Trophoblast cell (in vitro differentiated cells and primary cell): ENCODE data around the gene PACSIN2.

ENCODE experiments used
- DNase-seq, 2 donors: peaks; one replicate each; pipeline ENCODE4 v3.0.0-alpha.2; 2016
- H2AFZ ChIP-seq: 2 replicates; pipeline ENCODE4 v1.6.1; 2013; ENCODE audit warnings: low read length, moderate library complexity, mild to moderate bottlenecking; ENCODE audit not compliant: insufficient read depth, poor library complexity
- H2AK5ac ChIP-seq: 2 replicates; pipeline ENCODE4 v1.6.1; 2013; ENCODE audit warnings: mild to moderate bottlenecking, low read length
- H2BK120ac ChIP-seq: 2 replicates; pipeline ENCODE4 v1.6.1; 2013; ENCODE audit warnings: low read length, mild to moderate bottlenecking, moderate library complexity; ENCODE audit not compliant: insufficient read depth, poor library complexity
- H2BK12ac ChIP-seq: 2 replicates; pipeline ENCODE4 v1.6.1; 2013; ENCODE audit warnings: mild to moderate bottlenecking, low read length, moderate library complexity
- H2BK5ac ChIP-seq: 2 replicates; pipeline ENCODE4 v1.6.1; 2013; ENCODE audit warnings: low read length, low read depth, moderate library complexity, mild to moderate bottlenecking; ENCODE audit not compliant: poor library complexity
- H3K14ac ChIP-seq: 2 replicates; pipeline ENCODE4 v1.6.1; 2013; ENCODE audit warnings: mild to moderate bottlenecking, low read length
- H3K18ac ChIP-seq: 2 replicates; pipeline ENCODE4 v1.6.1; 2013; ENCODE audit warnings: mild to moderate bottlenecking, low read length
- H3K23ac ChIP-seq: 2 replicates; pipeline ENCODE4 v1.6.1; 2013; ENCODE audit warnings: low read length
- H3K27ac ChIP-seq: 2 replicates; pipeline ENCODE4 v1.5.1; 2013; ENCODE audit warnings: low read depth, mild to moderate bottlenecking, inconsistent platforms, low read length, moderate library complexity
- H3K27me3 ChIP-seq: 2 replicates; pipeline ENCODE4 v1.6.1; 2013; ENCODE audit warnings: inconsistent platforms, mild to moderate bottlenecking, low read length, moderate library complexity; ENCODE audit not compliant: insufficient read depth
- H3K36me3 ChIP-seq, 2 experiments: 1 replicate in 1 of 2; 2 replicates in 1 of 2; pipeline ENCODE4 v1.6.1; 2013; ENCODE audit warnings: low read length in 2 of 2, mild to moderate bottlenecking in 2 of 2, moderate library complexity in 1 of 2; ENCODE audit not compliant: insufficient read depth in 2 of 2, control insufficient read depth in 1 of 2
- H3K4ac ChIP-seq: 2 replicates; pipeline ENCODE4 v1.6.1; 2013; ENCODE audit warnings: low read depth, mild to moderate bottlenecking, low read length, moderate library complexity
- H3K4me1 ChIP-seq, 2 experiments: 1 replicate in 1 of 2; 2 replicates in 1 of 2; pipeline ENCODE4 v1.6.1; 2013; ENCODE audit warnings: low read length in 2 of 2, mild to moderate bottlenecking in 2 of 2, moderate library complexity in 1 of 2; ENCODE audit not compliant: insufficient read depth in 2 of 2, control insufficient read depth in 1 of 2
- H3K4me2 ChIP-seq: 2 replicates; pipeline ENCODE4 v1.6.1; 2013; ENCODE audit warnings: inconsistent platforms, mild to moderate bottlenecking, low read length, moderate library complexity
- H3K4me3 ChIP-seq: 2 replicates; pipeline ENCODE4 v1.5.1; 2013; ENCODE audit warnings: mild to moderate bottlenecking, low read depth, low read length, inconsistent platforms
- H3K79me1 ChIP-seq: one replicate; pipeline ENCODE4 v1.6.1; 2013; ENCODE audit warnings: low read length
- H3K79me2 ChIP-seq: 2 replicates; pipeline ENCODE4 v1.6.1; 2013; ENCODE audit warnings: low read length, mild to moderate bottlenecking; ENCODE audit not compliant: control insufficient read depth, insufficient read depth, poor library complexity
- H3K9ac ChIP-seq: 2 replicates; pipeline ENCODE4 v1.6.1; 2013; ENCODE audit warnings: mild to moderate bottlenecking, low read length
- H3K9me3 ChIP-seq: 2 replicates; pipeline ENCODE4 v1.6.1; 2013; ENCODE audit warnings: low read depth, mild to moderate bottlenecking, control low read depth, inconsistent platforms, low read length; ENCODE audit not compliant: insufficient read depth
- H4K12ac ChIP-seq: 2 replicates; pipeline ENCODE4 v1.6.1; 2013; ENCODE audit warnings: low read depth, mild to moderate bottlenecking, low read length, moderate library complexity
- H4K8ac ChIP-seq: 2 replicates; pipeline ENCODE4 v1.6.1; 2013; ENCODE audit warnings: low read depth, mild to moderate bottlenecking, low read length, moderate library complexity
- H4K91ac ChIP-seq: one replicate; pipeline ENCODE4 v1.6.1; 2013; ENCODE audit warnings: low read depth, mild to moderate bottlenecking, low read length, moderate library complexity
- WGBS: extraction: QIAGEN DNeasy Blood & Tissue Kit; methylation state at CpG from one replicate; pipeline ENCODE4 v1.1.7; 2013; ENCODE audit warnings: missing lambda C conversion rate; ENCODE audit not compliant: insufficient read length, insufficient coverage; ENCODE audit errors: extremely low coverage; 5-methylcytosine and 5-hydroxymethylcytosine counted together

Gene PACSIN2

DNA sequence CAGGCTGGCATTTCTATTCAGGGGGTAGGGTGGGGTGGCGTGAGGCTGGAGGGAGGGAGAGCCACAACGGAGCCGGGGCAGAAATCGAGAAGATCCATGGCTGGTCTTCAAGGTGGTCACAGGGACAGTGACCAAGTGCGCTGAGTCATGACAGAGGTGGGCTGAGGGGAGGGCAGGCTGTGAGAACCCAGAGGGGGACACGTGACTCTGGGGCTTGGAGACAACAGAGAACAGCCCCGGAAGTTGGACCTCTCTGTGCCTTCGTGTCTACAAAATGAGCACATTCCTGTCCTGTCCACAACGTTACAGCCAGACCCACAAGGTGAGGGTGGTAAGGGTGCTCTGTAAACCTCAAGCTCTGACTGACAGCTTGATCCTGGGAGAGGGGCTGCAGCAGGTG lies 122.8 kb downstream of the PACSIN2 start:
- Histone ChIP-seq H2BK120ac (no peak overlapping the region), H2AFZ (no peak overlapping the region), H3K23ac (no peak overlapping the region), H2BK12ac (no peak overlapping the region), H3K79me2 (no peaks in the 10 kb centered on the region), H2AK5ac (no peak overlapping the region), H3K4me1 (no peaks in the 10 kb centered on the region), H3K18ac (no peak overlapping the region), H4K91ac (no peak overlapping the region), H3K36me3 (peaks cover 43 to 62% of the 10 kb centered on the region in 2 experiments), H3K9ac (no peak overlapping the region), H3K27me3 (no peaks in the 10 kb centered on the region), H4K8ac (no peak overlapping the region), H3K4me3 (no peak overlapping the region), H2BK5ac (no peak overlapping the region), H3K27ac (no peak overlapping the region), H3K4me2 (no peak overlapping the region), H3K14ac (no peak overlapping the region), H4K12ac (no peak overlapping the region), H3K9me3 (no peaks in the 10 kb centered on the region), H3K4ac (no peak overlapping the region), H3K79me1 (no peaks in the 10 kb centered on the region)
- no CpG with 5 or more reads among the region's 9 CpGs for WGBS
- no peak for DNase-seq

DNA sequence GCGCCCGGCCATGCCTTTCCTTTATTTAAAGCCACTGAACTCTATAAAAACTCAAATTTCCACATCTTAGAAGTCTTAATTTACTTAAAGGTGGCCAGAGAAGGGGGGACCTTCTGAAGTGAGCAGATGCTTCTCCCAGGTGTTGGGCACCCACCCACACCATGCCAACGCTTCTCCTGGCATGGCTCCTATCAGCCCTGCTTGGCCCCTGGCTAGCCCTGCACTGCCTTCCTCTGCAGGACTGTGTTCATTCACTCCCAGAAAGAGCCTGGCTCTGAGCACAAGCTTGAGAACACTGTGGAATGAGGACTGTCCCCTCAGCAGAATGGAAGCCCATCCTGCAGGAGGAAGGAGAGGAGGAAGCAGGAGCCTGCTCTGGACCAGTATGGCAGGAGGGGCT lies 123.3 kb downstream of the PACSIN2 start:
- no peak overlapping the region for H2BK12ac ChIP-seq
- no peak overlapping the region for H2AK5ac ChIP-seq
- no peaks in the 10 kb centered on the region for H3K79me1 ChIP-seq
- DNase-seq, result no peak
- H3K9ac ChIP-seq, result no peak overlapping the region
- no peak overlapping the region for H3K18ac ChIP-seq
- H3K23ac ChIP-seq, result no peak overlapping the region
- H3K27me3 ChIP-seq, result no peaks in the 10 kb centered on the region
- H4K8ac ChIP-seq, result no peak overlapping the region
- no CpG with 5 or more reads among the region's 3 CpGs for WGBS
- H3K9me3 ChIP-seq, result no peaks in the 10 kb centered on the region
- H2BK5ac ChIP-seq, result no peak overlapping the region
- no peaks in the 10 kb centered on the region for H3K79me2 ChIP-seq
- no peak overlapping the region for H2BK120ac ChIP-seq
- H3K4me1 ChIP-seq, result no peaks in the 10 kb centered on the region
- no peak overlapping the region for H3K27ac ChIP-seq
- no peak overlapping the region for H4K91ac ChIP-seq
- H3K36me3 ChIP-seq, result peaks cover 47 to 66% of the 10 kb centered on the region in 2 experiments
- H4K12ac ChIP-seq, result no peak overlapping the region
- no peak overlapping the region for H3K14ac ChIP-seq
- H2AFZ ChIP-seq, result no peak overlapping the region
- H3K4ac ChIP-seq, result no peak overlapping the region
- H3K4me2 ChIP-seq, result no peak overlapping the region
- no peak overlapping the region for H3K4me3 ChIP-seq

DNA sequence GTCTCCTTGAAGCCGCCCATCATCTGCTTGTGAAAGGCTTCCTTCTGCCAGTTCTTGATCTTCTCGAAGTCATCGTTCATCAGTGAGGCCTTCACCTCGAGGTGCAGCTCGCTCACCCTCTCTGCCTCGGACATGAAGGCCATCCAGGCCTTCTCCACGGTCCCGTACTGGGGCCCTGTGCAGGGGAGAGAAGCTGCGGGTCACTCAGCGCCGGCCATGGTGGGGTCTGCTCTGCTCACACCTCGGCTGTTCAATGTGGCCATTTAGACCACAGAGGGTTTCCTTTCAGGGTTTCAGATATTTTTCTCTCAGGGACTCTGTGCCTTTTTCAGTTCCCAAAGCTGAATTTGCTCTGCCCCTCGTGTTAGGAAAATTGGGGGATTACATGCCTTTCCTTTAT lies 123.9 kb downstream of the PACSIN2 start:
- no peak overlapping the region for H3K23ac ChIP-seq
- no peak overlapping the region for H2BK5ac ChIP-seq
- DNase-seq, result no peak
- no peak overlapping the region for H2AFZ ChIP-seq
- no peak overlapping the region for H2BK120ac ChIP-seq
- no peak overlapping the region for H2AK5ac ChIP-seq
- H3K79me2 ChIP-seq, result no peaks in the 10 kb centered on the region
- no peak overlapping the region for H3K14ac ChIP-seq
- H3K9me3 ChIP-seq, result no peaks in the 10 kb centered on the region
- WGBS, result no CpG with 5 or more reads among the region's 13 CpGs
- H3K27me3 ChIP-seq, result no peaks in the 10 kb centered on the region
- no peak overlapping the region for H4K8ac ChIP-seq
- H3K18ac ChIP-seq, result no peak overlapping the region
- no peaks in the 10 kb centered on the region for H3K79me1 ChIP-seq
- H2BK12ac ChIP-seq, result no peak overlapping the region
- H3K36me3 ChIP-seq, result peaks cover 53 to 70% of the 10 kb centered on the region in 2 experiments
- H3K4me1 ChIP-seq, result no peaks in the 10 kb centered on the region
- no peak overlapping the region for H3K9ac ChIP-seq
- H3K4me2 ChIP-seq, result no peak overlapping the region
- no peak overlapping the region for H3K4me3 ChIP-seq
- H3K27ac ChIP-seq, result no peak overlapping the region
- no peak overlapping the region for H3K4ac ChIP-seq
- no peak overlapping the region for H4K91ac ChIP-seq
- no peak overlapping the region for H4K12ac ChIP-seq

DNA sequence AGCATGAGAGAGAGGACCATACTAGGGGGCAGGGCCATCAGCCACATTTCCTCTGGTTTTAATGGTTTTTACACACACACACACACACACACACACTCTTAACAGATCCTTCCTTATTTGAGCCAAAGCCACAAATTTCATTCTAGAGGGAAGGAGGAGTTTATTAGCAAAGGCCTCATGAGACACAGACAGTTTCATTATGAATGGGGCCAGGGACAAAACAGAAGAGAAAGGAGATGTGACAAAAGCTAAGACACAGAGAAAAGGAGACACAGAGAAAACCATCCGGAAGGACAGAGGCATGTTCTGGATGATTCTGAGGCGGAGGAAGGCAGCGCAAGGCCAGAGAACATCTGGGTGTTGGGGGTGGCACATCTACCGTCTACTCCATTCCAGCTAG lies 125.6 kb downstream of the PACSIN2 start:
- Histone ChIP-seq H2BK5ac (no peak overlapping the region), H3K79me2 (no peaks in the 10 kb centered on the region), H3K14ac (no peak overlapping the region), H4K91ac (no peak overlapping the region), H3K4me2 (no peak overlapping the region), H3K4me3 (no peak overlapping the region), H4K12ac (no peak overlapping the region), H3K79me1 (no peaks in the 10 kb centered on the region), H3K27ac (no peak overlapping the region), H2AFZ (no peak overlapping the region), H2BK12ac (no peak overlapping the region), H4K8ac (no peak overlapping the region), H3K18ac (no peak overlapping the region), H3K4ac (no peak overlapping the region), H2AK5ac (no peak overlapping the region), H3K36me3 (peaks cover 68 to 79% of the 10 kb centered on the region in 2 experiments), H3K27me3 (no peaks in the 10 kb centered on the region), H3K9ac (no peak overlapping the region), H3K9me3 (no peaks in the 10 kb centered on the region), H2BK120ac (no peak overlapping the region), H3K23ac (no peak overlapping the region), H3K4me1 (no peaks in the 10 kb centered on the region)
- WGBS, result no CpG with 5 or more reads among the region's 4 CpGs
- peak in 1 of 2 donors; percentile 20 for DNase-seq
